ENCODE data around the gene PHLPP1.

PHLPP1 gene

DNA sequence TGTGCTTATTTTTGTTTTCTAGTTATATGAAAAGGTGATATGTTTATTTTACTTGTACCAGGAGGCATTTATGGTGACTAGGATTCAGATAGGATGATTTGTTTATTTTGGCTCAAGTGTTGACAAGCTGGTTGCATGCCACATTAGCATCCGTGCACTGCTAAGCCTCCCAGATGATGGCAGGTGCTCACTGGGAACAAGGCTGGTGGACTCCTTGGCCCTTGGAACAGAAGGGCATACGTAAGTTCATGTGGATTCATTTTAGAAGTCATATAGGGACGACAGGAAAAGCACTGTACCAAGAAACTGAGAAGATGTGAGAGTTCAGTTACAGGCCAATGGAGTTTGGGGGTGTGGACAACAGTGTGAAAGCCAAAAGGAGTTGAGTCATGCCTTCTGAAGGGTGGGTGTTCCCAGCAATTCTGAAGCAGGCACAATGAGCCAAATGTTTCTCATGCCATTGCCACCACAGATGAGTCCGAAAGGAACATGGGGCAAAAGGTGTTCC lies 166.2 kb downstream of the PHLPP1 start:
- peak overlapping the region in 1 of 2 donors; percentile 26 for H3K4me3 ChIP-seq (replicated peaks in 1 of 2; ENCODE audit: low read depth in 2 of 2, low read length in 2 of 2)
- peak; percentile 94 to 97 for DNase-seq (ENCODE audit: low read depth in 2 of 2)
- TF ChIP-seq, protein P1, sequence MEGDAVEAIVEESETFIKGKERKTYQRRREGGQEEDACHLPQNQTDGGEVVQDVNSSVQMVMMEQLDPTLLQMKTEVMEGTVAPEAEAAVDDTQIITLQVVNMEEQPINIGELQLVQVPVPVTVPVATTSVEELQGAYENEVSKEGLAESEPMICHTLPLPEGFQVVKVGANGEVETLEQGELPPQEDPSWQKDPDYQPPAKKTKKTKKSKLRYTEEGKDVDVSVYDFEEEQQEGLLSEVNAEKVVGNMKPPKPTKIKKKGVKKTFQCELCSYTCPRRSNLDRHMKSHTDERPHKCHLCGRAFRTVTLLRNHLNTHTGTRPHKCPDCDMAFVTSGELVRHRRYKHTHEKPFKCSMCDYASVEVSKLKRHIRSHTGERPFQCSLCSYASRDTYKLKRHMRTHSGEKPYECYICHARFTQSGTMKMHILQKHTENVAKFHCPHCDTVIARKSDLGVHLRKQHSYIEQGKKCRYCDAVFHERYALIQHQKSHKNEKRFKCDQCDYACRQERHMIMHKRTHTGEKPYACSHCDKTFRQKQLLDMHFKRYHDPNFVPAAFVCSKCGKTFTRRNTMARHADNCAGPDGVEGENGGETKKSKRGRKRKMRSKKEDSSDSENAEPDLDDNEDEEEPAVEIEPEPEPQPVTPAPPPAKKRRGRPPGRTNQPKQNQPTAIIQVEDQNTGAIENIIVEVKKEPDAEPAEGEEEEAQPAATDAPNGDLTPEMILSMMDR (IDR thresholded peaks at IDR 0.05; ENCODE audit: low read depth, low read length) = no peak

GRCh38 chr18:62883937-62884735 lies 168.8 kb downstream of the PHLPP1 start:
- H3K4me3 ChIP-seq (replicated peaks in 1 of 2; ENCODE audit: low read depth in 2 of 2, low read length in 2 of 2) = no peak overlapping the region
- TF ChIP-seq, protein P1 (IDR thresholded peaks at IDR 0.05; ENCODE audit: low read depth, low read length) = no peak
- no peak for DNase-seq (ENCODE audit: low read depth in 2 of 2)

DNA sequence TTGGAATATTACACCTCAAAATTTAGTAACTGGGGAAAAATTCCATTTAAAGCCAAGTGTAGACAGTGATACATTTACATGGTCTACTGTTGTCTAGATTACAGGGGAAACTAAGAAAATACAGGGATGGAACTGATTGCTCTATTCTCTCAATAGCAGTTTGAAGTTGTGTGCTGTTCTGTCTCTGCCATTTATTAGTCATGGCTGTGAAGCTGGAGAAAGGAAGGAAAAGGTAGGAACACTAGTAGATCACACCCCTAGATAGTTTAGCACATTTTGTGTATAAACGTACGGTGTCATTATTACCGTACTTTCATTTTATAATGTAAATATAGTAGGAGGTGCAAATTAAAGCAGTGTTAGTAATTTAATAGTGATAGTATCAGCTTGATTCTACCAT lies 170.5 kb downstream of the PHLPP1 start:
- TF ChIP-seq, protein P1 (IDR thresholded peaks at IDR 0.05; ENCODE audit: low read depth, low read length) = no peak

DNA sequence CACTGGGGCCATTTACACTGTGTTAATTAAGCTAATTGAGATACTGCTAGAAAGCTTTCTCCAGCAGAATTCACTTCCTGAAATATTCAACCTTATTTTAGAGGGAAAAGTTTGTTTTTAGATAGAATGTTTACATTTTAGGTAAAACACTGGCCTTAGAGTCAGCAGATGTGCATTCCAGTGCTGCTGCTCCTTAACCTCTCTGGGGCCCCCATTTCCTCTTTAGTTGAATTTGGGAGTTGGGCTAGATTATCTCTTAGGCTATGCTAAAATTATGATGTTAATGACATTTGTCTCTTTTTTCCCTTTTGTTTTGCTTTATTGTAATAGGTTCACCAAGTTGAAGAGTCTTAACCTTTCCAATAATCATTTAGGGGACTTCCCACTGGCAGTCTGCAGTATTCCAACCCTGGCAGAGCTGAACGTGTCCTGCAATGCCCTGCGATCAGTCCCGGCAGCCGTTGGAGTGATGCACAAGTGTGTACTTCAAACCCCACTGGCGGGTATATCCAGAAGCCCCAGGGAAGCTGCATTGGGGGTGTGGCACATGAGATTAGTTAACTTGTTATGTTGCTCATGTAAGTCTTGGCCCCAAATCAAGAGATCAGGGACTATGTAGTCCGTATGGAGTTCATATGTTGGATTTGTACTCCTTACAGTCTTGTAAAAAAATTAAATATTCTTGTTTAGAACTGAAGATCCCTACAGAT lies 179.5 kb downstream of the PHLPP1 start:
- H3K4me3 ChIP-seq (replicated peaks in 1 of 2; ENCODE audit: low read depth in 2 of 2, low read length in 2 of 2) = no peak overlapping the region
- TF ChIP-seq, protein P1 (IDR thresholded peaks at IDR 0.05; ENCODE audit: low read depth, low read length) = no peak
- no peak for DNase-seq (ENCODE audit: low read depth in 2 of 2)

More for the DNA sequence above, 170.5 kb downstream of the PHLPP1 start:
- DNase-seq (ENCODE audit: low read depth in 2 of 2) = no peak
- no peak overlapping the region for H3K4me3 ChIP-seq (replicated peaks in 1 of 2; ENCODE audit: low read depth in 2 of 2, low read length in 2 of 2)

DNA sequence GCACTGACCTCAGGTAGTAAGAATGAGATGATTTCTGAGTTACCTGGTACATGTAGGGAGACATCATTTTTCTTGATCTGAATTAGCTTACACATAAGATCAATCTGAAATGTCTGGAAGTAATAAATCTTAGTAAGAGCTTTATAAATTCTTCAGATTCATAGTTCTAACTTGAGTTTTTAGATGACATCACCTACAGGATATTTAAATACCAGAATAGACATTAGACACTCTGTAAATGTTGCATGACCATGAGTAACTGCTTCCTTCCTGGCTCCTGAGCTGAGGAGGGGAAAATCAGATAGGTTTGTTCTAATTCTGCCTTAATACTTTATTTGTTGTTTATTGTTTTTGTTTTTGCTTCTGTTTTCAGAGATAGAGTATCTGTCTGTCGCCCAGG lies 181.8 kb downstream of the PHLPP1 start:
- DNase-seq (ENCODE audit: low read depth in 2 of 2) = peak; percentile 20 to 72
- H3K4me3 ChIP-seq (replicated peaks in 1 of 2; ENCODE audit: low read depth in 2 of 2, low read length in 2 of 2) = no peak overlapping the region
- TF ChIP-seq, protein P1 (IDR thresholded peaks at IDR 0.05; ENCODE audit: low read depth, low read length) = no peak

- TF ChIP-seq, protein P1 (IDR thresholded peaks at IDR 0.05; ENCODE audit: low read depth, low read length) = no peak
- no peak overlapping the region for H3K4me3 ChIP-seq (replicated peaks in 1 of 2; ENCODE audit: low read depth in 2 of 2, low read length in 2 of 2)
- DNase-seq (ENCODE audit: low read depth in 2 of 2) = no peak
These were observed 183.0 kb downstream of the PHLPP1 start for GRCh38 chr18:62898359-62898758.
